Measurements from ENCODE around the gene LIN54. TPM values are rescaled to one million over a fixed set of nuclear protein-coding genes. Genes with fewer than 3 reads are reported as not detected.
A peak's percentile ranks its signal among the peaks of the same experiment; 100 is the strongest.

The LIN54 gene
- polyA plus RNA-seq, 2 of the 4 experiments (the other 2 are of a cell fraction), result 6.7 to 12.7 TPM

- TF ChIP-seq TP53 (CRISPR knock-in tag; IDR thresholded peaks at IDR 0.05) (no peak), MAZ (IDR thresholded peaks at IDR 0.05; ENCODE audit: borderline replicate concordance, low read depth, low read length) (no peak), JUNB (IDR thresholded peaks at IDR 0.05) (no peak), ESRRA (IDR thresholded peaks at IDR 0.05; ENCODE audit: borderline replicate concordance, low read length) (no peak)
These were observed 110.0 kb downstream of the LIN54 start, which contains the start of gene THAP9 (continued) for GRCh38 chr4:82900411-82901182.

DNA sequence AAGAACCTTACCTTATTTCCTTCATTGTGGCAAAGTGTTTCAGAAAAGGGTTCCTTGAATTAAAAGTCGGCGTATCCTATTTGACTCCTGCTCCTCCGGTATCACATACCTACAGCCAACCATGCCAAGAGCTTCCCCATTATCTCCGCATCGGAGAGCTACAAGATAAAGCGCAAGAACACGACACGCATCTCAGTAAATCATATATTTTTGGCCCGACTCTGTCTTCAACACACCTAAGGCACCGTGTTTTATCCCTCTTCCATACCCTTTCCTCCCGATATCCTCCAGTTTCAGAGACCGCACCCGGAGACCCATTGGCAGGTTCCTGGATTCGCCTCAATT lies 110.6 kb downstream of the LIN54 start:
- no peak for FAIRE-seq
- under 1% methylated on average over 14 of the region's 14 CpGs for WGBS (ENCODE audit: missing lambda C conversion rate)
- POLR2A ChIA-PET, result interaction anchor here (0.6 to 2.1 kb wide), 6 partner anchors 9 to 135 kb away, joined by 3 to 20 read pairs (median 6); partner anchors contain the start of genes COPS4, LIN54 and SEC31A
- CTCF ChIA-PET, result interaction anchor here (1.4 to 1.7 kb wide), 2 partner anchors 111 to 113 kb away, joined by 3 to 4 read pairs; partner anchors contain the start of gene LIN54
- Histone ChIP-seq H3K4me2 (peak overlapping the region; percentile 91), H3K27ac (peak overlapping the region; percentile 76 to 97), H3K9me3 (no peaks in the 10 kb centered on the region), H3K4me3 (peak overlapping the region; percentile 75), H3K4me1 (peaks cover 28% of the 10 kb centered on the region; the same call in 2 of the 3 replicates)
- peak; percentile 23 to 41 for ATAC-seq
- DNase-seq (ENCODE audit: low read depth in 1 of 2, low spot score in 1 of 2), result peak; percentile 8 to 46
- TF ChIP-seq PHF8 (IDR thresholded peaks at IDR 0.05; ENCODE audit: borderline replicate concordance, low read depth), result peak; percentile 19; the same call in 1 of the 2 replicates
- TF ChIP-seq JUN (IDR thresholded peaks at IDR 0.05), result no peak
- TF ChIP-seq BHLHE40 (IDR thresholded peaks at IDR 0.05; ENCODE audit: low read depth, low read length), result no peak

DNA sequence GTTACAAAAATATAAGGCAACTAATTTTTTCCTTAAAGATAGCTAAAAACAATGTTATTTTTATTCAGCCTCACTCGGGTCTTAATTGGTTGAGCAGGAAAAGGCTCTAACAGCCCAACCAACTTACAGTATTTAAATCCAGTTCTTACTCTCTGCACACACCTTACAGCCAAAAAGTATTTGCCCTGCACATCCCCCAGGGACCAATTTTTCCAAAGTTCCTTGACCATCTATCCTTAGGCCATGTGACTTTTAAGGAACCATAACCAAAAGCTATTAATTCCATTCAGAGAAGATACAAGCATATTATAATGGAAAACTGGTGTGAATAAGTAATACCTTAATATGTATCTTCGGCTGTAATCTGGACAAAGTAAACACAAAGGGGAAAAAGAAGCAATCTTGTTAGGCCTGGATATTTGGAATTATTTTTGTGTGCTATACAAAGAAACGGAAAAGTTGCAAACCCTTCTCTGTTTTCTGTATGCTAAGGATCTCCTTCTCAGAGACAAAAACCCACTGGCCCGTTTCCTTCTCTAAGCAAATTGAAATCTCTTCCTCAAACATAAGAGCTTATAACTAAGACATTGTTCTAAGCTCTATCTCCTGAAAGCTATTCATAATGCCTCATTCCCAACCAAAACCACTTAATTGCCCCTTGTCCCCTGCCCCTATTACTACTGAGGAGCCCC lies 111.1 kb downstream of the LIN54 start:
- POLR2A ChIA-PET, result interaction anchor here (0.6 to 2.1 kb wide), 4 partner anchors 8 to 136 kb away, joined by 3 to 20 read pairs (median 10); partner anchors contain the start of genes COPS4, LIN54 and SEC31A
- WGBS (ENCODE audit: missing lambda C conversion rate), result 0% methylated on average over 4 of the region's 4 CpGs

More for the DNA sequence above, 111.1 kb downstream of the LIN54 start:
- peak overlapping the region; percentile 91 for H3K4me2 ChIP-seq
- H3K27ac ChIP-seq, result peak overlapping the region; percentile 76 to 97
- no peak for FAIRE-seq
- TF ChIP-seq HOXB13 (CRISPR knock-in tag; IDR thresholded peaks at IDR 0.05; ENCODE audit: low read depth) (no peak), NPAS2 (CRISPR knock-in tag; IDR thresholded peaks at IDR 0.05; ENCODE audit: borderline replicate concordance) (no peak), CBX2 (IDR thresholded peaks at IDR 0.05; ENCODE audit: borderline replicate concordance, low read depth) (no peak), ATOH8 (CRISPR knock-in tag; IDR thresholded peaks at IDR 0.05; ENCODE audit: low read depth) (no peak), PBX3 (IDR thresholded peaks at IDR 0.05) (no peak), ZSCAN20 (CRISPR knock-in tag; IDR thresholded peaks at IDR 0.05) (no peak), MAZ (IDR thresholded peaks at IDR 0.05; ENCODE audit: borderline replicate concordance, low read depth, low read length) (no peak), RFX5 (IDR thresholded peaks at IDR 0.05) (no peak), MYC (IDR thresholded peaks at IDR 0.05; ENCODE audit: borderline replicate concordance, low read length) (no peak), POLR2A (IDR thresholded peaks at IDR 0.05; ENCODE audit: low read length) (no peak), BHLHE40 (IDR thresholded peaks at IDR 0.05; ENCODE audit: low read depth, low read length) (no peak), NR3C1 (IDR thresholded peaks at IDR 0.05) (no peak), MAFK (IDR thresholded peaks at IDR 0.05; ENCODE audit: partially characterized antibody) (no peak), NFE2L2 (conservative IDR thresholded peaks at IDR 0.05; ENCODE audit: low read length) (no peak), HOXB5 (CRISPR knock-in tag; IDR thresholded peaks at IDR 0.05) (no peak), JUNB (IDR thresholded peaks at IDR 0.05) (no peak), CHD2 (IDR thresholded peaks at IDR 0.05; ENCODE audit: low read length, partially characterized antibody) (no peak)
- TF ChIP-seq, protein P1, sequence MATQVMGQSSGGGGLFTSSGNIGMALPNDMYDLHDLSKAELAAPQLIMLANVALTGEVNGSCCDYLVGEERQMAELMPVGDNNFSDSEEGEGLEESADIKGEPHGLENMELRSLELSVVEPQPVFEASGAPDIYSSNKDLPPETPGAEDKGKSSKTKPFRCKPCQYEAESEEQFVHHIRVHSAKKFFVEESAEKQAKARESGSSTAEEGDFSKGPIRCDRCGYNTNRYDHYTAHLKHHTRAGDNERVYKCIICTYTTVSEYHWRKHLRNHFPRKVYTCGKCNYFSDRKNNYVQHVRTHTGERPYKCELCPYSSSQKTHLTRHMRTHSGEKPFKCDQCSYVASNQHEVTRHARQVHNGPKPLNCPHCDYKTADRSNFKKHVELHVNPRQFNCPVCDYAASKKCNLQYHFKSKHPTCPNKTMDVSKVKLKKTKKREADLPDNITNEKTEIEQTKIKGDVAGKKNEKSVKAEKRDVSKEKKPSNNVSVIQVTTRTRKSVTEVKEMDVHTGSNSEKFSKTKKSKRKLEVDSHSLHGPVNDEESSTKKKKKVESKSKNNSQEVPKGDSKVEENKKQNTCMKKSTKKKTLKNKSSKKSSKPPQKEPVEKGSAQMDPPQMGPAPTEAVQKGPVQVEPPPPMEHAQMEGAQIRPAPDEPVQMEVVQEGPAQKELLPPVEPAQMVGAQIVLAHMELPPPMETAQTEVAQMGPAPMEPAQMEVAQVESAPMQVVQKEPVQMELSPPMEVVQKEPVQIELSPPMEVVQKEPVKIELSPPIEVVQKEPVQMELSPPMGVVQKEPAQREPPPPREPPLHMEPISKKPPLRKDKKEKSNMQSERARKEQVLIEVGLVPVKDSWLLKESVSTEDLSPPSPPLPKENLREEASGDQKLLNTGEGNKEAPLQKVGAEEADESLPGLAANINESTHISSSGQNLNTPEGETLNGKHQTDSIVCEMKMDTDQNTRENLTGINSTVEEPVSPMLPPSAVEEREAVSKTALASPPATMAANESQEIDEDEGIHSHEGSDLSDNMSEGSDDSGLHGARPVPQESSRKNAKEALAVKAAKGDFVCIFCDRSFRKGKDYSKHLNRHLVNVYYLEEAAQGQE (IDR thresholded peaks at IDR 0.05), result no peak
- TF ChIP-seq, protein P2, sequence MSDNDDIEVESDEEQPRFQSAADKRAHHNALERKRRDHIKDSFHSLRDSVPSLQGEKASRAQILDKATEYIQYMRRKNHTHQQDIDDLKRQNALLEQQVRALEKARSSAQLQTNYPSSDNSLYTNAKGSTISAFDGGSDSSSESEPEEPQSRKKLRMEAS (IDR thresholded peaks at IDR 0.05), result no peak
- H3K9me3 ChIP-seq, result no peaks in the 10 kb centered on the region
- no peak for ATAC-seq
- H3K4me3 ChIP-seq, result peak overlapping the region; percentile 75
- H3K4me1 ChIP-seq, result peaks cover 28% of the 10 kb centered on the region; the same call in 2 of the 3 replicates
- DNase-seq (ENCODE audit: low read depth in 1 of 2, low spot score in 1 of 2), result no peak
- CTCF ChIA-PET, result interaction anchor here (0.6 to 1.9 kb wide), 5 partner anchors 10 to 113 kb away, joined by 3 to 8 read pairs (median 4); partner anchors contain the start of gene LIN54
